T-helper 2 cell treated with Interferon-gamma antibody and Interleukin-4, amounts not matched to agents 100 ng/mL and 5 ng/mL, for 36 hours (primary cell): ENCODE results near the gene MTMR10. TPM values are rescaled to one million over a fixed set of nuclear protein-coding genes. Genes with fewer than 3 reads are reported as not detected.

Experiments used
- intact Hi-C: fragments of 100-400 bp; cut with micrococcal nuclease; formaldehyde crosslinking; loops from one replicate; pipeline ENCODE4 v1.15.1; 2023
- total RNA-seq: library from RNA; stranded (reverse); gene quantifications from 2 replicates; pipeline ENCODE4 v1.2.3, GENCODE V29; 2022

MTMR10 gene
- total RNA-seq, 1 donor from 2014 or later = 19.1 TPM

GRCh38 chr15:31014608-31014925 is 23.1 kb upstream of the MTMR10 start:
- intact Hi-C loops = no loop called here

GRCh38 chr15:31013863-31014607 is 22.6 kb upstream of the MTMR10 start:
- intact Hi-C loops = no loop called here

- intact Hi-C loops = no loop called here
These were observed 21.0 kb upstream of the MTMR10 start for GRCh38 chr15:31012455-31012854.

GRCh38 chr15:31010036-31010435 is 18.6 kb upstream of the MTMR10 start:
- intact Hi-C loops = no loop called here

GRCh38 chr15:31005660-31006059 is 14.2 kb upstream of the MTMR10 start:
- intact Hi-C loops = loop anchor here (10.0 kb wide), 1 partner anchor 59 kb away; no protein-coding TSS in a partner anchor

- intact Hi-C loops = loop anchor here (10.0 kb wide), 1 partner anchor 61 kb away; no protein-coding TSS in a partner anchor
These were observed 12.8 kb upstream of the MTMR10 start for GRCh38 chr15:31004220-31004733.

GRCh38 chr15:31001702-31002101 is 10.3 kb upstream of the MTMR10 start:
- intact Hi-C loops = loop anchor here (10.0 kb wide), 1 partner anchor 63 kb away; no protein-coding TSS in a partner anchor

- intact Hi-C loops = loop anchor here (10.0 kb wide), 2 partner anchors 65 to 875 kb away; partner anchors contain the start of gene OTUD7A
These were observed 8.3 kb upstream of the MTMR10 start for GRCh38 chr15:30999729-31000128.

- intact Hi-C loops = loop anchor here (10.0 kb wide), 1 partner anchor 878 kb away; the partner anchor contains the start of gene OTUD7A
These were observed 5.8 kb upstream of the MTMR10 start for GRCh38 chr15:30997270-30997669.

GRCh38 chr15:30992249-30992864 is 929 bp upstream of the MTMR10 start:
- intact Hi-C loops = loop anchor here (10.0 kb wide), 1 partner anchor 882 kb away; the partner anchor contains the start of gene OTUD7A

- intact Hi-C loops = loop anchor here (10.0 kb wide), 1 partner anchor 884 kb away; the partner anchor contains the start of gene OTUD7A
These were observed 778 bp downstream of the MTMR10 start for GRCh38 chr15:30990446-30991254.

- intact Hi-C loops = loop anchor here (10.0 kb wide), 1 partner anchor 885 kb away; the partner anchor contains the start of gene OTUD7A
These were observed 1.4 kb downstream of the MTMR10 start for GRCh38 chr15:30990036-30990435.

- intact Hi-C loops = no loop called here
These were observed 6.3 kb downstream of the MTMR10 start for GRCh38 chr15:30985081-30985531.

GRCh38 chr15:30984542-30984941 is 6.9 kb downstream of the MTMR10 start:
- intact Hi-C loops = no loop called here

GRCh38 chr15:30984118-30984517 is 7.3 kb downstream of the MTMR10 start:
- intact Hi-C loops = no loop called here

GRCh38 chr15:30979457-30979856 is 12.0 kb downstream of the MTMR10 start:
- intact Hi-C loops = loop anchor here (10.0 kb wide), 1 partner anchor 65 kb away; no protein-coding TSS in a partner anchor

GRCh38 chr15:30978328-30978727 is 13.1 kb downstream of the MTMR10 start:
- intact Hi-C loops = loop anchor here (10.0 kb wide), 1 partner anchor 66 kb away; no protein-coding TSS in a partner anchor

- intact Hi-C loops = loop anchor here (10.0 kb wide), 1 partner anchor 71 kb away; no protein-coding TSS in a partner anchor
These were observed 17.3 kb downstream of the MTMR10 start for GRCh38 chr15:30974112-30974511.

- intact Hi-C loops = loop anchor here (10.0 kb wide), 1 partner anchor 71 kb away; no protein-coding TSS in a partner anchor
These were observed 18.0 kb downstream of the MTMR10 start for GRCh38 chr15:30973379-30973778.

GRCh38 chr15:30969724-30970123 is 21.7 kb downstream of the MTMR10 start:
- intact Hi-C loops = loop anchor here (10.0 kb wide), 1 partner anchor 75 kb away; no protein-coding TSS in a partner anchor

- intact Hi-C loops = no loop called here
These were observed 27.7 kb downstream of the MTMR10 start for GRCh38 chr15:30963681-30964080.
